Measurements from ENCODE around the gene KRT84.

KRT84 gene

GRCh38 chr12:52338241-52338960 is 47.1 kb downstream of the KRT84 start:
- no peak for DNase-seq

- DNase-seq: no peak
These were observed 48.4 kb downstream of the KRT84 start for GRCh38 chr12:52337054-52337453.

- no peak for DNase-seq
These were observed 48.8 kb downstream of the KRT84 start for GRCh38 chr12:52336641-52337040.

- no peak for DNase-seq
These were observed 49.7 kb downstream of the KRT84 start for GRCh38 chr12:52335598-52336262.

GRCh38 chr12:52334185-52334584 is 51.3 kb downstream of the KRT84 start:
- no peak for DNase-seq

- DNase-seq: no peak
These were observed 52.1 kb downstream of the KRT84 start for GRCh38 chr12:52333321-52333720.

- no peak for DNase-seq
These were observed 53.1 kb downstream of the KRT84 start for GRCh38 chr12:52332381-52332780.

GRCh38 chr12:52331833-52332232 is 53.6 kb downstream of the KRT84 start:
- DNase-seq: no peak

GRCh38 chr12:52331039-52331438 is 54.4 kb downstream of the KRT84 start:
- DNase-seq: no peak

- DNase-seq: no peak
These were observed 57.5 kb downstream of the KRT84 start for GRCh38 chr12:52327830-52328500.

Data from fibroblast of upper back skin (primary cell).